MM.1S (cell line): ENCODE data around the gene C11orf42.

Experiments used
- DNase-seq: peaks from one replicate; pipeline ENCODE4 v3.0.0-alpha.2; 2015
- H2AFZ ChIP-seq: fragments of 300-600 bp; sonication (generic); 2 replicates; pipeline ENCODE4 v1.6.0; 2016; ENCODE audit warnings: antibody characterized with exemption, low read length
- H3F3A ChIP-seq: fragments of 300-600 bp; sonication (generic); 2 replicates; pipeline ENCODE4 v1.6.1; 2016; ENCODE audit warnings: mild to moderate bottlenecking, antibody characterized with exemption, low read length, moderate library complexity, mixed read lengths; ENCODE audit not compliant: insufficient read depth
- H3K27ac ChIP-seq: fragments of 300-600 bp; sonication (generic); 2 replicates; pipeline ENCODE4 v1.5.1; 2016; ENCODE audit warnings: mild to moderate bottlenecking, low read length
- H3K27me3 ChIP-seq: fragments of 300-600 bp; sonication (generic); replicated peaks from 2 replicates; pipeline ENCODE4 v1.6.0; 2016; ENCODE audit warnings: low read length; ENCODE audit not compliant: insufficient read depth
- H3K36me3 ChIP-seq: fragments of 300-600 bp; sonication (generic); replicated peaks from 2 replicates; pipeline ENCODE4 v1.6.1; 2016; ENCODE audit warnings: mild to moderate bottlenecking, low read length, mixed read lengths; ENCODE audit not compliant: insufficient read depth
- H3K4me1 ChIP-seq: fragments of 300-600 bp; sonication (generic); 2 replicates; pipeline ENCODE4 v1.6.1; 2016; ENCODE audit warnings: low read length, mixed read lengths
- H3K4me2 ChIP-seq: fragments of 300-600 bp; sonication (generic); 2 replicates; pipeline ENCODE4 v1.6.0; 2016; ENCODE audit warnings: low read depth, low read length
- H3K4me3 ChIP-seq: fragments of 300-600 bp; sonication (generic); 2 replicates; pipeline ENCODE4 v1.5.1; 2016; ENCODE audit warnings: low read length, mixed read lengths
- H3K79me2 ChIP-seq: fragments of 300-600 bp; sonication (generic); 2 replicates; pipeline ENCODE4 v1.6.1; 2016; ENCODE audit warnings: mixed run types, low read length, mixed read lengths
- H3K9ac ChIP-seq: fragments of 300-600 bp; sonication (generic); 2 replicates; pipeline ENCODE4 v1.6.1; 2016; ENCODE audit warnings: low read length, mixed read lengths
- H3K9me2 ChIP-seq: fragments of 300-600 bp; sonication (generic); replicated peaks from 2 replicates; pipeline ENCODE4 v1.6.1; 2016; ENCODE audit warnings: mild to moderate bottlenecking, low read length, mixed read lengths; ENCODE audit not compliant: insufficient read depth
- H3K9me3 ChIP-seq: fragments of 300-600 bp; sonication (generic); replicated peaks from 2 replicates; pipeline ENCODE4 v1.6.1; 2016; ENCODE audit warnings: mild to moderate bottlenecking, low read length, mixed read lengths; ENCODE audit not compliant: insufficient read depth
- H4K20me1 ChIP-seq: fragments of 300-600 bp; sonication (generic); 2 replicates; pipeline ENCODE4 v1.6.1; 2016; ENCODE audit warnings: mild to moderate bottlenecking, low read length, moderate library complexity, mixed read lengths; ENCODE audit not compliant: insufficient read depth
- EZH2 ChIP-seq: fragments of 300-600 bp; sonication (generic); optimal IDR thresholded peaks from 2 replicates; pipeline ENCODE3; 2017; ENCODE audit warnings: low read depth, mild to moderate bottlenecking, antibody characterized with exemption, low read length, mixed read lengths
- EZH2phosphoT487 ChIP-seq: fragments of 300-600 bp; sonication (generic); IDR thresholded peaks from 2 replicates; pipeline ENCODE4 v1.6.1; 2018; ENCODE audit warnings: antibody characterized with exemption, low read length
- TF ChIP-seq, protein P1 (sequence below): fragments of 300-600 bp; sonication (generic); IDR thresholded peaks from 2 replicates; pipeline ENCODE4 v1.5.1; 2016; ENCODE audit warnings: antibody characterized with exemption, low read length, mixed read lengths

C11orf42 gene, protein sequence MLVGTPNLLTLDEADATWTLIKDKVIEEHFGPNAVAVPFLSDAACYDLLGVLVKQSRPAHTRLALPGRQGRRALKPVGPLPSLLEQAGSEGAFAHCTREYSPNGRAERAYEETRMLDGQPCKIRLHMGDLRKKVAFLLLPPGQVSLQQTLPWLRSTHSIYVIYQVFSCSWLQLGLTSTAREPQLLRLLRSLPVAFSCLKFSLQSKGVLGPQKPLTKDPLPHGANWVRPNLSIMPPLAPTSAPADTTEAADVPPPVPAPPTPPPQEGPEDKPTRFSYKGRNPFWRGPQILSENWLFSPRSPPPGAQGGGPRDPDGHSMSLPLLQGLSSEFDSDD

DNA sequence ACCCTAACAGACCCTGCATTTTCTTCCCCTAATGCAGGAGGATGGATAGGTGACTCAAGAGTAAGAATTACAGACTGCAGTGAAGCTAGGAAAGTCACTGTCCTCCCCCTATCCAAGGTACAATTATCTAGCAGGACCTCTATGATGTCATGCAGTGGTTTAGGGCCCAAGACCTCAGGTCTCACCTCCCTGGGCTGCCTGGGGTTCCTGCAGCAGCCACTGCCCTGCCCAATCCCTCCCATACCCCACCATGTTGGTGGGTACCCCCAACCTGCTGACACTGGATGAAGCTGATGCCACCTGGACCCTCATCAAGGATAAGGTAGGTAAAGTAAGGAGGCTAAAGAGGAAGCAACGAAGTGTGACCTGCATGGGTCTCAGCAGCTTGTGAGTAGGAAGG, at the start of gene C11orf42:
TSS of gene C11orf42 (plus strand) at position 192 of the 400 bp plus-strand sequence. CDS start at position 251, 59 bp downstream.
- peaks cover 10% of the 10 kb centered on the region; the same call in 1 of the 2 replicates for H3F3A ChIP-seq
- H2AFZ ChIP-seq, result no peak within 1 kb of the TSS
- H3K9me3 ChIP-seq, result no peaks in the 10 kb centered on the region
- no peaks in the 10 kb centered on the region for H3K36me3 ChIP-seq
- H3K4me1 ChIP-seq, result peaks cover 30% of the 10 kb centered on the region
- no peaks in the 10 kb centered on the region for H3K79me2 ChIP-seq
- no peaks in the 10 kb centered on the region for H3K27me3 ChIP-seq
- H3K4me2 ChIP-seq, result no peak within 1 kb of the TSS
- no peak for DNase-seq
- H4K20me1 ChIP-seq, result no peaks in the 10 kb centered on the region
- H3K9me2 ChIP-seq, result no peaks in the 10 kb centered on the region
- no peak within 1 kb of the TSS for H3K4me3 ChIP-seq
- no peak within 1 kb of the TSS for H3K9ac ChIP-seq
- TF ChIP-seq EZH2 (no peak), EZH2phosphoT487 (no peak)
- H3K27ac ChIP-seq, result no peak within 1 kb of the TSS

DNA sequence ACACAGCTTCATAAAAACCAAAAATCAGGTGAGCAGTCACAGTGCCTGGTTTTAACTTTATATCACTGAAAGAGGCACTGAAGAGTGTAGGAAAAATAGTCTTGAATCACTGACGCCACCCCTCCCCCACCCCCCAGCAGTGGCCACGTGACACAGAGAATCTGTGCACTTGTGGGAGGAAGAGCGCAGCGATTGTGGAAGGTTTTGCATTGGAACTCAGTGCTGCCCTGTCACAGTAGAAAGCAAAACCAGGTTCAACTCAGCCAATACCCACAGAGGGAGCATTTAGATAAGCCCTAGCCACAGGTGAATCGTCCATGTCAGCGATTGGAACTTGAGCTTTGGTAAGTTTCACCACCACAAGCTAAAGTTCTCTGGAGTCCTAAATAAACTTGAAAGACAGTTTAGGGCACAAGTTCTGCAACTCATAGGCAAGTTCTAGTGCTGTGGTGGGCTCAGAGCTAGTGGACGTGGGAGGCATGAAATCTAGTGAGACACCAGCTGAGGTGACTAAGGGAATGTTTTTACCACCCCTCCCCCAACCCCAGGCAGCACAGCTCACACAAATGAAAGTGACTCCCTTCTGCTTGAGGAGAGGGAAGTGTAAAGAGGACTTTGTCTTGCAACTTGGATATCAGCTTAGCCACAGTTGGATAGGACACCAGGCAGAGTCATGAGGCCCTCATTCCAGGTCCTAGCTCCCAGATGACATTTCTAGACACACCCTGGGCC, 48.6 kb upstream of the C11orf42 start:
- no peaks in the 10 kb centered on the region for H3K9me3 ChIP-seq

DNA sequence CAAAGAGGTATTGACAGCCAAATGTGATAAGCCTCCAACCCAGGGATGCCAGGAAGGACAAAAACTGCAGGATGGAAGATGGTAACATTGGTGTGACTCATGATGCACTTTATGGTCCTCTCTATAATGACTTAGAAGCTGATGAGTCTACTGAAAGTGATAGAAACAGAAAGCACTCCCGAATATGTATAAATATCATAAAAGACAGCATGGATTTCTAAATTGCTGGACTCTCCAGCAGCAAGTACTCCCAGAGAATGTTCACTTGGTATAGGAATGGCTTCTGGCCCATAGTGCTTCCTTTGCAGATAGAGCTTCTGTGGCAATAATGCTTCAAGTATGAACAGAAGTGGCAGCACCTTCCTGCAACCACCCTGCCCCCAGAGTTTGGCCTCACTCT, 35.1 kb upstream of the C11orf42 start, which contains the start of gene OR52B2:
TSS of gene OR52B2 (minus strand) at position 101 of the 400 bp plus-strand sequence. CDS start at position 101, 0 bp downstream.
- no peaks in the 10 kb centered on the region for H3K4me1 ChIP-seq
- no peak within 1 kb of the TSS for H3K4me2 ChIP-seq
- no peaks in the 10 kb centered on the region for H3F3A ChIP-seq
- no peaks in the 10 kb centered on the region for H3K9me3 ChIP-seq
- H4K20me1 ChIP-seq, result no peaks in the 10 kb centered on the region
- no peaks in the 10 kb centered on the region for H3K36me3 ChIP-seq
- no peak for DNase-seq
- H2AFZ ChIP-seq, result no peak within 1 kb of the TSS
- H3K9ac ChIP-seq, result no peak within 1 kb of the TSS
- H3K79me2 ChIP-seq, result no peaks in the 10 kb centered on the region
- H3K4me3 ChIP-seq, result no peak within 1 kb of the TSS
- no peaks in the 10 kb centered on the region for H3K9me2 ChIP-seq
- TF ChIP-seq EZH2 (no peak), EZH2phosphoT487 (no peak)
- TF ChIP-seq, protein P1, sequence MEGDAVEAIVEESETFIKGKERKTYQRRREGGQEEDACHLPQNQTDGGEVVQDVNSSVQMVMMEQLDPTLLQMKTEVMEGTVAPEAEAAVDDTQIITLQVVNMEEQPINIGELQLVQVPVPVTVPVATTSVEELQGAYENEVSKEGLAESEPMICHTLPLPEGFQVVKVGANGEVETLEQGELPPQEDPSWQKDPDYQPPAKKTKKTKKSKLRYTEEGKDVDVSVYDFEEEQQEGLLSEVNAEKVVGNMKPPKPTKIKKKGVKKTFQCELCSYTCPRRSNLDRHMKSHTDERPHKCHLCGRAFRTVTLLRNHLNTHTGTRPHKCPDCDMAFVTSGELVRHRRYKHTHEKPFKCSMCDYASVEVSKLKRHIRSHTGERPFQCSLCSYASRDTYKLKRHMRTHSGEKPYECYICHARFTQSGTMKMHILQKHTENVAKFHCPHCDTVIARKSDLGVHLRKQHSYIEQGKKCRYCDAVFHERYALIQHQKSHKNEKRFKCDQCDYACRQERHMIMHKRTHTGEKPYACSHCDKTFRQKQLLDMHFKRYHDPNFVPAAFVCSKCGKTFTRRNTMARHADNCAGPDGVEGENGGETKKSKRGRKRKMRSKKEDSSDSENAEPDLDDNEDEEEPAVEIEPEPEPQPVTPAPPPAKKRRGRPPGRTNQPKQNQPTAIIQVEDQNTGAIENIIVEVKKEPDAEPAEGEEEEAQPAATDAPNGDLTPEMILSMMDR, result no peak
- H3K27ac ChIP-seq, result no peak within 1 kb of the TSS
- H3K27me3 ChIP-seq, result no peaks in the 10 kb centered on the region

More for the DNA sequence above, 48.6 kb upstream of the C11orf42 start:
- Histone ChIP-seq H3K9me2 (no peaks in the 10 kb centered on the region), H3K4me3 (no peak overlapping the region), H4K20me1 (no peaks in the 10 kb centered on the region), H3K27me3 (no peaks in the 10 kb centered on the region), H2AFZ (no peak overlapping the region), H3K36me3 (no peaks in the 10 kb centered on the region), H3K79me2 (no peaks in the 10 kb centered on the region), H3K27ac (no peak overlapping the region), H3K9ac (no peak overlapping the region), H3K4me2 (no peak overlapping the region), H3F3A (no peaks in the 10 kb centered on the region), H3K4me1 (no peaks in the 10 kb centered on the region)
- TF ChIP-seq EZH2, result no peak
- no peak for DNase-seq

DNA sequence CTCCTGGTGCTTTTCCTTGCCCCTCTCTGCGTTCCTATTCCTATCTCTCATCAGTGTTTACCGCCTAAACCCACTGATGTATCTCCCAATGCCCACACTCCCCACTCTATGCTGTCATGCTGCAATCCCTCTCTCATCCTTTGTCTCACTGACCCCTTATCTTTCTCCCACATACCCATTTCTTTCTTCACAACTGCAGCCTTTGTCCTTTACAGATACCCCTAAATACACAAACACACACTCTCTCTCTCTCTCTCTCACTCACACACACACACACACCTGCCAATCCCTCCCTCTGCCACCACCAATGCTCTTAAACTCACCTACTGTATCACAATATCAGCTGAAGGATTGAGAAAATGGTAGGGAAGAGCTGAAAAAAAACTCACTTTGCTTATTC, 29.9 kb upstream of the C11orf42 start:
- TF ChIP-seq EZH2 (no peak), EZH2phosphoT487 (no peak)
- TF ChIP-seq, protein P1, result no peak
- no peak overlapping the region for H3K4me2 ChIP-seq
- no peaks in the 10 kb centered on the region for H3K27me3 ChIP-seq

More for the DNA sequence above, 29.9 kb upstream of the C11orf42 start:
- DNase-seq, result no peak
- Histone ChIP-seq H3K79me2 (no peaks in the 10 kb centered on the region), H2AFZ (no peak overlapping the region), H3F3A (no peaks in the 10 kb centered on the region), H3K27ac (no peak overlapping the region), H4K20me1 (no peaks in the 10 kb centered on the region), H3K4me1 (no peaks in the 10 kb centered on the region), H3K9me3 (no peaks in the 10 kb centered on the region), H3K9me2 (no peaks in the 10 kb centered on the region), H3K4me3 (no peak overlapping the region), H3K9ac (no peak overlapping the region), H3K36me3 (no peaks in the 10 kb centered on the region)
